ENCODE measurements around the gene ATP23. TPM values are rescaled to one million over a fixed set of nuclear protein-coding genes. Genes with fewer than 3 reads are reported as not detected.
A peak's percentile ranks its signal among the peaks of the same experiment; 100 is the strongest.

Gene ATP23
- total RNA-seq, 4 donors from 2014 or later, result 3.6 to 18.3 (median 7.9) TPM

DNA sequence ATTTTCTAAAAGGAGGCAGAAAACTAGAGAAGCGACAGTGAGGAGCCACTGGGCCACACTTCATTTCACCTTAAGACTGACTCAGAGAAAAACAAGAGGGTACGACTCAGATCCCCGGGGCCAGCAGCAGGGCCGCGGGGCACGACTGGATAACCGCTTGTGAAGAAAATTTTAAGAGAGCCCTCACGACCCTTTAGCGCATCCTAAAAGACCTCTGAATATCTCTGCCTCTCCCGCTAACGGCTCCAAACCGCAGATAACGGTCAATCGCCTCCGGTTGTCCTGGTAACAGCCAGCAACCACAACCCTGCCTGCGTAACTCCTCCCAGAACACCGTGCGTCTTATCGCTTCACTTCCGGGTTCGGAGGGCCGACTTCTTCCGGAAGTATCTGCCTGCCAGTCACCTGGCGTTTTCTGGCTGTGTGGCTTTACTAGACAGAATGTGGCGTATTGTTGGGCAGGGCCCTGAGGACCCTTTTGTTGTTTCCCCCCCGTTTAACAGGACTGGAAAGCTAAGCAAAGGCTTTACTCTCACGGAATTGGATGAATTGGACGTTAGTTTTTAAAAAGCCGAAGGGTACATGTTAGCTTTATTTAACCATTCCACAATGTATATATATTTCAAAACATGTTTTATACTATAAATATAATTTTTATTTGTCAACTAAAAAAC lies 5.4 kb upstream of the ATP23 start:
- TF ChIP-seq, protein P1, sequence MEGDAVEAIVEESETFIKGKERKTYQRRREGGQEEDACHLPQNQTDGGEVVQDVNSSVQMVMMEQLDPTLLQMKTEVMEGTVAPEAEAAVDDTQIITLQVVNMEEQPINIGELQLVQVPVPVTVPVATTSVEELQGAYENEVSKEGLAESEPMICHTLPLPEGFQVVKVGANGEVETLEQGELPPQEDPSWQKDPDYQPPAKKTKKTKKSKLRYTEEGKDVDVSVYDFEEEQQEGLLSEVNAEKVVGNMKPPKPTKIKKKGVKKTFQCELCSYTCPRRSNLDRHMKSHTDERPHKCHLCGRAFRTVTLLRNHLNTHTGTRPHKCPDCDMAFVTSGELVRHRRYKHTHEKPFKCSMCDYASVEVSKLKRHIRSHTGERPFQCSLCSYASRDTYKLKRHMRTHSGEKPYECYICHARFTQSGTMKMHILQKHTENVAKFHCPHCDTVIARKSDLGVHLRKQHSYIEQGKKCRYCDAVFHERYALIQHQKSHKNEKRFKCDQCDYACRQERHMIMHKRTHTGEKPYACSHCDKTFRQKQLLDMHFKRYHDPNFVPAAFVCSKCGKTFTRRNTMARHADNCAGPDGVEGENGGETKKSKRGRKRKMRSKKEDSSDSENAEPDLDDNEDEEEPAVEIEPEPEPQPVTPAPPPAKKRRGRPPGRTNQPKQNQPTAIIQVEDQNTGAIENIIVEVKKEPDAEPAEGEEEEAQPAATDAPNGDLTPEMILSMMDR (IDR thresholded peaks at IDR 0.05), result no peak
- DNase-seq (ENCODE audit: low spot score), result peak; percentile 72
- peak; percentile 92 for ATAC-seq (ENCODE audit: low FRiP score)

DNA sequence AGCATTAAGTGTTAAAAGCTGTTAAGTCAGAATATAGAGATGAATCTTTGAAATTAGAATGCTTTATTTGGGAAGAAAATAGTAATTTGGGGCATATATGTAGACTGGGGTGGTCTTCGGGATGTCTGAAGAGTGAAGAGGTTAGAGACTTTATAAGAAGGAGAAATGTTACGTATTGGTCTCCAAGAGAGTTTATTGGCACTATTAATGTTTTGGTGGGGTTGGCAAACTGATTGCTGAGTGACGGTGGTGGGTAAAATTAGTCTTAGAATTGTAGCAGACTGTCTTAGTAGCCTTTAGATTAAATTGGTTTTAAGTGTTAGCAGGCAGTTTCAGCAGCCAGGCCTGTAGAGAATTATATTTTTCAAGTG lies 4.9 kb upstream of the ATP23 start:
- ATAC-seq (ENCODE audit: low FRiP score), result no peak
- no peak for DNase-seq (ENCODE audit: low spot score)
- TF ChIP-seq, protein P1 (IDR thresholded peaks at IDR 0.05), result no peak

DNA sequence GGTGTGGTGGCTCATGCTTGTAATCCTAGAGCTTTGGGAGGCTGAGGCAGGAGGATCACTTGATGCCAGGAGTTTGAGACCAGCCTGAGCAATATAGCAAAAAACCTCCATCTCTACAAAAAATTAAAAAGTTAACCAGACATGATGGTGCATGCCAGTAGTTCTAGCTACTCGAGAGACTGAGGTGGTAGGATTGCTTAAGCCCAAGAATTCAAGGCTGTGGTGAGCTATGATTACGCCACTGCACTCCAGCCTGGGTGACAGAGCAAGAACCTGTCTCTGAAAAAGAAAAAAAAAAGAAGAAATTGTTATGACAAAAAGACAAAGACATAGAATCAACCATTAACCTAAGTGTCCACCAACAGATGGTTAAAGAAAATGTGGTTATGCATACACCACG lies 2.1 kb upstream of the ATP23 start:
- TF ChIP-seq, protein P1 (IDR thresholded peaks at IDR 0.05), result no peak
- ATAC-seq (ENCODE audit: low FRiP score) (no peak), DNase-seq (ENCODE audit: low spot score) (no peak)

GRCh38 chr12:57940052-57940914 lies 1.1 kb upstream of the ATP23 start:
- no peak for ATAC-seq (ENCODE audit: low FRiP score)
- DNase-seq (ENCODE audit: low spot score), result no peak
- TF ChIP-seq, protein P1 (IDR thresholded peaks at IDR 0.05), result no peak

DNA sequence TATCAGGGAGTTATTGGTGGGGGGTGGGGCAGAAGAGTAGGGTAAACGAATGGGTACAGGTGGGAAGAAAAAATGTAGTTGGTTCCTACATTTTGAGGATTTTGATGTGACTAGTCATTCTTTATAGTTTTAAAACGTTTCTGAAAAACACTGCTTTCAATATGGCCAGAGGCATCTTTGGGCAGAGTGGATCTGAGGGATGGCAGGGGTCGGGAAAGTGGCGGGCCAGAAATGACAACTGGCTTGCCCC lies 527 bp upstream of the ATP23 start:
- TF ChIP-seq, protein P1 (IDR thresholded peaks at IDR 0.05), result no peak
- peak; percentile 4 for ATAC-seq (ENCODE audit: low FRiP score)
- no peak for DNase-seq (ENCODE audit: low spot score)

DNA sequence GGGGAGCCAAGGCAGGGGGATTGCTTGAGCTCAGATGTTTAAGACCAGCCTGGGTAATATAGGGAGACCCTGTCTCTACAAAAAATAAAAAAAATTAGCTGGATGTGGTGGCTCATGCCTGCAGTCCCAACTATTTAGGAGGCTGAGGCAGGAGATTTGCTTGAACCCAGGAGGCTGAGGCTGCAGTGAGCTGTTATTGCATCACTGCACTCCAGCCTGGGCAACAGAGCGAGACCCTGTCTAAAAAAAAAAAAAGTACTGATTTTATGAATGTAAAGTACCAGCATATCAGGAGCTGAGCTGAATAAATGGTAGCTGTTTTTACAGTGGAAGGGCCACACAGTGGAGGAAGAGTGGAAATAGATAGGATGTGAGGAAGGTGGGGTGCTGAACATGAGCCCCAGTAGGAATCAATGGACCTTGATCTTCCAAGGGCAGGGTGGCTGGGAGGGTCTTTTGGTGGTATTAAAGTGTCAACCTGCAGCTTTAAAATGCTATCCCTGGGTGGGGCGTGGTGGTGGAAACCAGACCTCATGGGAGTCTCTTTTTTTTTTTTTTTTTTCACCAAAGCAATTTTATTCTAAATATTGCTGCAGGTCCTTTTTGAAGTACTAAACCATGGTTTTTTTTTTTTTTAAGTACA lies 2.2 kb downstream of the ATP23 start:
- DNase-seq (ENCODE audit: low spot score) (no peak), ATAC-seq (ENCODE audit: low FRiP score) (no peak)
- TF ChIP-seq, protein P1 (IDR thresholded peaks at IDR 0.05), result no peak
